Activated CD8-positive, alpha-beta memory T cell treated with anti-CD3 and anti-CD28 coated beads, Interleukin-2, amount 50 U/mL, for 24 hours (primary cell): ENCODE results near the gene STRBP.

ENCODE experiments used
- DNase-seq: peaks from one replicate; pipeline ENCODE4 v3.0.0-alpha.2; 2020; ENCODE audit errors: extremely low read depth

STRBP gene

DNA sequence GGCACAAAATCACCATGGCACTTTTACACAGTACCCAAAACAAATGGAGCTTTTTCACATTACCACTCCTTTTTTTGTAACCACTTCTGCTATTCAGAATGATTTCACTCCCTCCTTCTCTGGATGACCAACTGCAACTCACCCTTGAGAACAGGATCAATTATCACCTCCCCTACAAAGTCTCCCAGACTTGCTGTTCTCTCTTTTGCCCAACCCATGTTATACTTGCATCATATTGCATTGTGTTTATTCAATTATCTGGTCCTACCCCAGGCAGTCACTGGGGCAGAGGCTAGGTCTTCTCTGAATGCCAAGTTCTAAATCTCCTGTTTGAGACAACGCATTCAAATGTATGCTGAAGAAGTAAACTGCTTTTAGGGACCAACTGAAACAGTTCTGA is 139.0 kb downstream of the STRBP start:
- no peak for DNase-seq

DNA sequence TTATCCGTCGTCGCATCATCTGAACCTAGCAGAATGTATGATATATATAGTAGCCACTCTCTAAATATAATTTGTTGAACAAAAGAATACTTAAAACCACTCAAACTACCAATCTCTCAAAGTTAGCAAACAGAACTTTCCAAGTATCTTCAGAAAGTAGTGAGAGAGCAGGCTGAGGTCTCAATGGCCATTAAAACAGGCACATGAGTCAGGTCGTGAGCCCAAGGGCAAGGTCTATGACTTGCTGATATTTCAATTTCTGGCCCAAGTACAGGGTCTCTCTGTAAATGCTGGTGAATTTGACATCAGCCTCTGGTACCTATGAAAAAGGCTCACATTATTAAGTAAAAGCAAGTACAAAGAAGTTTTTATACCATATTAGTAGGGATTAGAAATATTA is 139.8 kb downstream of the STRBP start:
- DNase-seq, result no peak

DNA sequence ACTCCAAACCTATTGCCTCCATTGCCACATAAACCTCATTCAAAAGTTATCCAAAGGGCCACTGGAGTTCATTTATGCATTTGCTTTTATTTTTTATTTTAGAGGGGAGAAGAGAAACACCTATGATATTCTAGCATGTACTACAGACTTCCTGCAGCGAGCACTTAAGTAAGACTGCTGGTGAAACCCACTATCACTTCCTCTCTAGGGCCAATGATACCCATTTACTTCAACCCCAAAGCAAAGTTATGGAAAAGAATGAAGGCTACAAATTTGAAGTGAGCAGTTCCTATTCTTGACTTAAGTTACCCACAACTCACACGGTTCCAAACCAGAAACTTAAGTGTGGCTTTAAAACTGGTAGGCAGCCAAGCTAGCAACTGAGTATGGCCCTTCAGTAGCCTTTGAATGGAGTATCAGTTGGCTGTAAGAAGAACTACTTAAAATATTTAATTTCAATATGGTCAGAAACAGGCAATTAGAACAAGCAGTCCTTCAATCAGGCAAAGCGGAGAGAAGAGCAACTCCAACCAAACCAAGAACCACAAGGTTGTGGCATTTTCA is 140.8 kb downstream of the STRBP start:
- no peak for DNase-seq

DNA sequence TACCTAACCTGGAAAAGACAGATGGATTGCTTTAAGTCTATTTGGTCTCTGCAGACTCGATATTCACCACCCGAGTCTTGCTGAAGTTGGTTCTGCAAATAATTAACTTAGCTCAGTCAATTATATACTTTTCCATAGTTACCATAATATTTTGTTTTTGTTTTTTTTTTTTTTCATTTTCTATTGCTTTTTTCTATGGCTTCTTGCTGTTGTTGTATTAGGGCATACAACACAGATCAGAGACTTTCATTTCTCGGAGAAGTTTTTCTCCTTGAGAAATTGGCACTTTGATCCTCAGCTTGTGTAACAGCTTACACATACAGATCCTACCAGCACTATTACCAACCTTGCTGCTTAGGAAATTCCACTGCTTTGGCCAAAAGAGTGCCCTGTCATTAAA is 146.9 kb downstream of the STRBP start:
- no peak for DNase-seq

DNA sequence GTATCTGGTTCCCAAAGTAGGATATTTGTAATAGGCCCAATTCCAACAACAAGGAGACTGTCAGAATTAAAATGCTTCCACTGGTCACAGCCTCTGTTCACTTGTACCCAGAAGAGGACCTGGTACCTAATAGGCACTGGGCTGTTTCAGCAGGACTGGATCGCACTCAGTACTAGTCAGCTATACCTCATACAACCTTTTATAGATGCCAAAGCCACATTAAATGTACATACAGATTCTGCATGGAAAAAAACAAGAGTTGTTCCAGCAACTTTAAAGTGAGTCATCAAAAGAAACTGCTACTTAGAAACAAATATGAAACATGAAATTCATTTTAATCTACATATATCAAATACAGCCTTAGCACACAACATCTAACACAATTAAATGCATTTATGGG is 147.4 kb downstream of the STRBP start:
- DNase-seq, result no peak

DNA sequence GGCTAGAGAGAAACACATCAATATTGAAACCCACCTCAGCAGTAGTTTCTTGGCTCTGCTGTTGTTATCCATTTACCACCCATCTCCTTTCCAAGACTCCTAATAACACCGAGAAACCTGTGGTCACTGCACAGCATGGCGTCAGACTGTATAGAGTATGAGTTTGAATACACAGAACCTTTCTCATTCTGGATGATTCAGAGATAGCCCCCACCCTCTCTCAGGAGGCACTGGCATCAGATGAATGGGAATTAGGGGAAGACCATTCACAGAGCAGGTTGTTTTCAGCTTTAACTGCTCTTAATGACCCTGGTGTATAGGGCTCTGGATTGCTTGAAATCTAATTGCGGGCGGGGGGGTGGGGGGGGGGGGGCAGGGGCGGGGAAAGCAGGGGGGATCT is 148.3 kb downstream of the STRBP start:
- DNase-seq, result no peak

DNA sequence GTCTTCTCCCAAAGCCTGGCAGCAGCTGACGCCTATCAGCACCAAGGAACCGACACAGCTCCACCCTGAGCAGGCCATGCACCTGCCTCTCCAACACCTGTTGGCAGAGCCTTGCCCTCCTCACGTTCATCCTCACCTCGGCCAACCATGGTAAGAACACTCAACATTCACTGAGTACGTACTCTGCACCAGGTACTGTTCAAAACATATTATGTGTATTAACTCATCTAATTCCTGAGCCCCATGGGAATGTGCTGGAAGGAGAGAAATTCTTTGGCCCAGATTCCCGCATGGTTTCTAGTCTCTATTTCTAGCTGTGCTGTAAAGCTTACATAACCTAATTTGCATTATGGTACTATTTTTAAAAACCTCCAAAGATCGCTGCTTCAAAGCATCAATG is 148.8 kb downstream of the STRBP start:
- DNase-seq, result no peak

DNA sequence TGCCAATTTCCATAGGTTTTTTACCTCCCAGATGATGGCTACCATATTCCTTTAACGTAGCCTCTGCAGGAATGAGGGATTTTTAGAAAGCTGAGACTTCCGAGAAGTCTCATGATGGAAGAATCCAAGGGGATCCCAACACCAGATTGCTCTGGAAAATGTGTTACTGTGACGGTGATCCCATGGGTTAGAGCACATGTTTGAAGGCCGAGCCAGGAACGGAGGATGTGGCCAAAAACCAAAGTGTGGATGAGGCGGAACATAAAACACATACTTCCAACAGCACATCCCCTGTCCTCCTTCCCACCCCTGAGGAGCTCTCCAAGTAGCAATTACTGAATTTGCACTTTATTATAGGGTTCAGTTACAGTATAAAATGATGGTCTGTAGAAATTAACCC is 152.3 kb downstream of the STRBP start:
- DNase-seq, result no peak

DNA sequence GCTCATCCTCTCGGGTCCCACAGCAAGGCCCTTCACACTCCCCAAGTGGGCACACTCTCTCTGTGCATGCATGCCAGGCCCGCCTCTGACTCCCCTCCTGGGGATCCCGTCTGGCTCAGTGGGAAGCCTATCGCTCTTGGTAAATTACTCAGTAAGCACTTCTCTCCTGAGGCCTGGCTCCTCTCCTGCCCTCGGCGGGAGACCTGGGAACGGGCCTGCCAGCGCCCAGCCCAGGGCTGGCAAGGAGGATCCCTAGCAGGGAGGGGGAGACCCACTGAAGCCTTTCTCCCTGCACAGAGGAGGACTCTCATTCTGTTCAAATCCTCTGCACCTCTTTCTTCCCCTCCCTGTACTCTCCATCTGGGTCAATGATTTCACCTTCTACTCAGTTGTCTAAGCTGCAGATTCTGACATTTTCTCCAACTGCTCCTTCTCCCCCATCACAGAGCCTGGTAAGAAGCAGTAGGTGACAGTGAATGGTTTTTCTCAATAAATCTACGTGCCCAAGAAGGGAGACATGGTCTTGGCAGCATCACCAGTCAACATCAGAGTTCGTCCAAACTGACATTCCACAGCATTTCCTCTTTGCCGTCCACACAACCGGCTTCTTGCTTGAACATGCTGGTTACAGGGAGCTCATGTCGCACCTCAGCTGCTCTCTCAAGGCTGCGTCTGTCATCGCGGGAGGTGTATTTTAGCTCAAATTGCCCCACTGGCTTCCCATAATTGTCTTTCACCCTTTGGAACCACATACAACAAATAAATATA is 153.1 kb downstream of the STRBP start:
- no peak for DNase-seq

DNA sequence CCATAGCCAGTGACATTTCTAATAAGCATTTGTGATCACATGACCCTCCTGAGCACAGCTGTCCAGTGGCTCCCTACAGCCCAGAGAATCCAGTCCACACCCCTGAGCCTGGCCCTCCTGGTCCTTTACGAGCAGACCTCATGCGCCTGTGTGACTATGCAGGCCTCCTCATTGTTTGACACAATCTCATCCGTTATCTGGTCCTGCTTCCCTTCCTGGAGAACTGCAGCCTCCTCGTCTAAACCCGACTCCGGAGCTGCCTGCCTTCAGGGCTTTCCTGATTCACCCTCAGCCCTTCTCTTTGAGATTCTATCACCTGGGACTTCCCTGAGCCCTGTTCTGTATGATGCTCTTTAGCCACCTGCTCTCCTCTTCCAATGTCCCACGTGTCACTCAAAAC is 155.2 kb downstream of the STRBP start:
- DNase-seq, result no peak

DNA sequence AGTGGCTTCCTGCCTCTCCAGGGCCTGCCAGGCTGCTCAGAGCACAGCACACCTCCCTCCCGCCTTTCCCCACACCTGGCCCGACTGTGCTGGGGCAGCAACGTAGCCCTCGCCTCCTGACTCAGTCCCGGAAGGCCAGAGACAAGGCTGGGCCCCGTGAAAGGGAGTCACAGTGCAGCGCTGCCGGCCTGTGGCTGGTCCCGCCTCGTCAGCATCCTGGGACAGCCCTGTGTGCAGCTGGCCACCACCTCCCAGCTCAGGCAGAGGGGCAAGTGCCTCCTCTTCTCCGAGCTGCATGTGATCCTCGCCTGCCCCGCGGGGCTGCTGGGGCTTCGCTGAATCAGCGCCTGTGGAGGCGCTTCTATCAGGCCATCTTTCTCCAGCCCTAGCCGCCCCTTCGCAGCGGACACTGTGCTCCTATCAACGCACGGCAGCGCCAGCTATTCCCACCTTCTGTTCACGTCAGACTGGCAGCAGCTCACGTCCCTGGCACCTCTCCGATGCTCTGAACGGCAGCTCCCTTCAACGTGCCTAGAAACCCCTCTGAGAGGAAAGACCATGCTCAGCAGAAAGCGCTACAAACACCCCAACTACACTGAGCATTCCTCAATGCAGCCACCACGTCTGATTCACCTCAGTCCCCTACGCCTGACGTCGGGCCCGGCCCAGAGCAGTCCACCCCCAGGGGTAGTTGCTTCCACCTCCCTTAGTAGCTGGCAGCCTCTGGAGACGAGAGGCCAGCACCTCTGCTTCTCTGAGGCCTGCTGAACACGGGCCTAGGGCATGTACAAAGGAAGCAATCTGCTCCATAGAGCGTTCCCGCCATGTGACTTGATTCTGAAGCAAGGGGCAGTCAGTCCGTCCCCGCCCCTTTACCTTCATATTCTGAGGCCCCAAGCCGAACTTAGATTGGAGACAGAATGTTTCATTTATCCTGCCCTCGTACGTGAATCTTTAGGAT is 156.1 kb downstream of the STRBP start:
- no peak for DNase-seq

DNA sequence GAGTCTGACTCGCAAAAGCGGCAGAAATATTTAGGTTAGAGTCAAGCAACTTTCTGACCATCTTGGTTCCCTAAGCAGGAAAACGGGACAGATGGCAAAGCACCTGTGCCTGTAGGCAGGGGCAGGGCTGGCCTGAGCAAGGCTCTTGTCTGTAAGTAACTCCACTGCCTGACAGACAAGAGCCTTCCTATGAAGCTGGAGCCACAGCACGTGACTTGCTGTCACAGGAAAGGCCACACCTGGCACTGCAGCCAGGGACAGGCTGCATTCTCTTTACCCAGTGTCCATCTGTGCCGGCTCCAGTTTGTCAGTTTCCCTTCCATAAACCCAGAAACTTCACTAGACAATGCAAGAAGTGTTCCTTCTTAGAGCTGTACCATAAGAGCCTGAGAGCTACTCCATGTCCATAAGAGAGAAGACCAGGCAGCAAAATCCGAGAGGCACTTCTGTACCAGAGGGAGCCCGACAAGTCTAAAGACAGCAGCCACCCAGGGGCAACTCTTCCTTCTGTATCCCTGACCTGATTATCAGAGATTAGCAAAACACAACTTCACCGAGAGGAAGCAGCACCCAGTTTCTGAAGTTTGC is 156.9 kb downstream of the STRBP start:
- no peak for DNase-seq

DNA sequence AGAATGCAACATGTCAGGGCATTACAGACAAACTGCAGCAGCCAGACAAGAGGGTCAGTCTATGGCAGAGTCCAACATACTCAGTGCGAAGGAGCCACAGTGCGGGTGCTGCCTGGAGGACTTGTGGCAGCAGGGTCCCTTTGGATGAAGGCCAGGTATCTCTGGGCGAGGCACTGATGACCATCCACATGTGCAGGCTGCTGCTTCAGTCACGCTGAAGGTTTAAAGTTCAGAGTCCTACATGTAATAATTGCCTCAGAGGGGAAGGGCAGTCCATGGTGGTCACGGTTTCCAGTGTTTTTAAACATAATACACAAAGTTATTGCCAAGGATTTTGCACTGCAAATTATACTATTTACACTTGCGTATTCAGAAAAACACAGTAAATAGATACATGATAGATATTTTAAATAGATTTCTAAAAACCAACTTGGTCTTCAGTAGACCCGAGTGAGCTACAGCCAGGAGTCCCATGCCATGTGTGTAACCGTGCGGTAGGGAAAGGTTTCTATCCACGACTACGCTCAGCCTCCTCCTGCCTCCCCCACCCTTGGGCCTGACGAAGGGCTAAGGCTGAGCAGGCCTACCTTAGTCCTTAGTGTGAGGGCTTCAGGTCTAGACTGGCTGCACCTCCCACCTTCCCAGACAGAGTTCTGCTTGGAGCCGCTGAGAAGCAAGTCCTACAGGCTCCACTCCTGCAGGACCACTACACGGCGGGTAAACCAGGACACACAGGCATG is 158.7 kb downstream of the STRBP start:
- DNase-seq, result no peak

DNA sequence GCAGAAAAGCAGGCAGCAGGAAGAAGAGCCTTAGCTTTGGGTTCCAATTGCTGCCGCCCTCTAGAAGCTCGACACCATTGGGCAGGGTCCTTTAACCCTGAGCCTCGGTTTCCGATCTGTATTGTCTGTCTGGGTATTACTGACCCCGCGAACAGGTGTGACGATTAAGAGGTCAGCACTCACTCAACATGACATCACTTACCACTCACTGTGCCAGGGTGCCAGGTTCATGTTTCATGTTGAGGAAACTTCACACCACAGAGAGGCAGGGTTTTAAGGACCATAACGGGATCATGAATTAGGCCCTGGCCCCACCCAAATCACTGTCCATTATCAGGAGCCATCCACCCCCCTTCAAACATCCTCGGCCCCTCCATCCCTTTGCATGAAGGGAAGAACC is 159.4 kb downstream of the STRBP start:
- DNase-seq, result no peak

DNA sequence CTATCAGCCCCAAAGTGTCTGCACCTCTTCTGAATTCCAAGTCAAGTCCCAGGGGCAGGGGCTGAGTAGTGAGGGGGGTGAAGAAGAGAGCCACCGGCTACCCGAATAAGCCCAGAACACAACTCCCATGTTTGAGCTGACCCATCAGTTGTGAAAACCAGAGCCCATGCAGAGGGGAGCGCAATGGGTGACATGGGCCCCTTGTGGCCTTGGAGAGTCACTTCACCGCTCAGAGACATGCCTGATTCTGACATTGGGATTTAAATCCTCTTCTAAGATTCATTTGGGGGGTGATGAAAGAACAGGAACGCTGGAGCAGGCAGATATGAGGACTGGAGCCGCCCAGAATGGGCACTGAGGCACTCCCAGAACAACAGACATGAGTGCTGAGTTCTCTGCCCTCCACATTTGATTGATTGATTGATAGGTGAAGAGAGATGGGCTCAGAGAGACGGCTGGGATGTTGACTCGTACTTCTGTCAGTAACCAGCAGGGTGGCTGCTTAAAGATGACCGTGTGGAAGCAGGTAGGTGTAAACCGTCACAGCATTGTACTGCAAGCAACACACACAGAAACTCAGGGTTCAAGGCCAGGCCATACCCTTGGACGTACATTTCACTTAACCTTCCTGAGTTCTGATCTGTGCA is 160.6 kb downstream of the STRBP start:
- DNase-seq, result no peak

DNA sequence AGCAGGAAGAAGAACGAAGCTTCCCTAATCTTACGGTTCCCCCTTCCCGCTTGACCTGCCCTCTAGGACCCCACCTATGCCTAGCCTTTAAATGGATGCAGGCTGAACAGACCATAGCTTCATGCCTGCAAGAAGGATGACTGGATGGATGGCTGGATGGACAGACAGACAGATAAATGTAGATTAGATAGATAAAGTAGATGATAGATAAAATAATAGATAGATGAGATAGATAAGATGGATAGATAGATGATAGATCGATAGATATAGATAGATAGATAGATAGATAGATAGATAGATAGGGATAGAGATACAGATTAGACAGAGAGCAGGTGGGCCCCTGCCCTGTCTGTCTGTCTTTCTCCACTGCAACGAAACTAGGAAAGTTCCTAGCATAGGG is 162.9 kb downstream of the STRBP start:
- DNase-seq, result no peak

DNA sequence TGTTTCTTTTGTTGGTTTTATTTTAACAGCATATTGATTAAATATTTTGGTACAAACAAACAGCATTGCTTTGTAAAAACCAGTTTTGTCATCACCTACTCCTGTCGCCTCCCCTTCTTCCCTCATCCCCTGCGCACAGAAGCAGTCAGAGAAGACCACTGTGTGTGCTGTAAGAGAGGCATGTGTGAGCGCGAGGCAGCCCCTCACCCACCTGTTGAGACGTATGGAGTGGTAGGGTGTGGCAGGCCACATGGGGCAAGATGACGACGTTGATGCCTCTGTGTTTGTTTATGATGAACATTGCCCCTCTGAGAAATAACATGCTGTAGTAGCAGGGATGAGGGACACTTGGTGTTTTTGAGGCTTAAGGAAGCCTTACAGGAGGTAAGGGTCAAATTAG is 163.6 kb downstream of the STRBP start:
- no peak for DNase-seq

DNA sequence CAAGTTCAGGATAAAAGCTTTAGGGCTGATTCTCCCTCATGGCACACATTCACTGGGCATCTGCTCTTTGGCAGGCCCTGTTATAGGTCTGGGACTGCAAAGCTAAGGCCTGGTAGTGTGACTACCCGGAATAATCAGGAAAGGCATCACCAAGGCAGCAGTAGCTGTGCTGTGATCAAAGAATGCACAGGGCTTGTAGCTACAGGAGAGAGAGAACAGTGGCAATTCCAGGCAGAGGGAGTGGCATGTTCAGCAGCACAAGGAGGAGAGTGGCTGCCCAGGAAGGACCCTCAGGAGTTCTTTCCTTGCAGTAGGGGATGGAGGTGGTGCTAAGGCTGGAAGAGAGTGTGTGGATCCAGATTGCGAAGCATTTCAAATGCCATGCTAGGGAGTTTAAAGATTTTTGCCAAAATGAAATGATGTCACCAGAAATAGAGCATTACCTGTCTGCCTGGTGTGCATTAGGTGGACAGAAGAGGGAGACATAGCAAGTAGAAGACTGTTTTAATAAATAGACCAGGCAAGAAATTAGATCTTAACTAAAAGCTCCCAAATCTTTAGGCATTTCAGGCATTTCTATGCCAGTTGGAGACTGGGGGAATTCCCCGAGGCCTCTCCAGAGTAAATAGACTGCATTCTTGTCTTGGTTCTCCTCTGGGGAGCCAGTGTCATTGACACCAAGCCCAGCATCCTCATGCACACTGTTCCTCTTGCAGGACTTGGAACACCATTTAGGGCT is 165.8 kb downstream of the STRBP start:
- DNase-seq, result no peak

DNA sequence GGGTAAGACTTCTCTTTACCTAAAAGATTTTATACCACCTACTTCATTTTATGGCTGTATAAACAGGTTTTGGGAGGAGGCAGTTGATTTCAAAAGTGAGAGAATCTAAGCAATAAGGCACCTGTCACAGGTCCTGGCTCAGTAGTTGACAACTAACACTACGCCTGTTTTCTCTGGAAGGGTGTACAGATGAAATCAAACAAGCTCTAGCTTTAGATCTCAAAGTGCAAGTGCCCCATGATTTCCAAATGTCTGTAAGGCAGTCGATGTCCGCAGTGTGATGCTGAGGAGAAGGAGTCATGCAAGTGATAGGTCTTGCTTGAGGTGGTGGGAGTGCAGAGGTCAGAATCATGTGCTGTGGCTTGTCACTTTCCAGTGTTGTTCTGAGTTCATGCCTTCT is 168.8 kb downstream of the STRBP start:
- no peak for DNase-seq

DNA sequence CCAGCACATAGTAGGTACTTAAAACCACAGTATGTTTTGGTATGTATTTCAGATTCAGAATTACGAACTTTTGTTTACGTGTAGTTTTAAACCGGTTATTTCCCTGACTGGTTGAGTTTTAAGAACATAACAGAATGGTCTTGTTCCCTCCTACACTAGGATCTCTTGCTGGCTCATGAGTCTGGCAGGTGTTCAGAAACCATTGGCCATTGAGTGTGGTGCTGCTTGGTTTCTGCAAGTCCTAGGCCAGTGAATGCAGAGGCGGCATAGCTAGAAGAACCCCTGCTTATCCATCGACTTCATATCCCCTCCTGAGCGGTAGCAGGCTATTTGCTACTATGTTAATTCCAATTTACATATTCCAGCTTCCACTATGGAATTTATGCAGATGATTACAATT is 169.3 kb downstream of the STRBP start:
- no peak for DNase-seq

DNA sequence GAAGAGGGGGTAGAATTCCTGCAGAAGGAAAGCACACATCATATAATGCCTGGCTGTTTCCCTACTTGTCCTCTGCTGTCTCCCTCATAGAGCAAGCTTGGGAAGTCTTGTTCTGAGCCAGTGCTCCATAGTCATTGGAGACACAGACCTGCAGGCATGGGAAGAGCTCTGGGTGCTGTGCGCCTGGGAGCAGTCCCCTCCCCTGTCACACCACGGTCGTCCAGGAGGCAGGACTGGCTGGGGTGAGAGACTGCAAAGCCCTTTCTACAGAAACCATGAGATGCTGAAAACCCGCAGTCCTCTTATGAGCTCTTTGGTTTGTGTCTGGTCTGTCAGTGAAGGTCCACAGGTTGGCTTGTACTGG is 170.3 kb downstream of the STRBP start:
- DNase-seq, result no peak
